IPS DF 4.7 (cell line): Measurements from ENCODE around the gene GLIS1.

Experiments
- DNase-seq: peaks from one replicate; pipeline ENCODE4 v3.0.0-alpha.2; 2013; ENCODE audit warnings: low spot score; ENCODE audit errors: extremely low read depth

GLIS1 gene

DNA sequence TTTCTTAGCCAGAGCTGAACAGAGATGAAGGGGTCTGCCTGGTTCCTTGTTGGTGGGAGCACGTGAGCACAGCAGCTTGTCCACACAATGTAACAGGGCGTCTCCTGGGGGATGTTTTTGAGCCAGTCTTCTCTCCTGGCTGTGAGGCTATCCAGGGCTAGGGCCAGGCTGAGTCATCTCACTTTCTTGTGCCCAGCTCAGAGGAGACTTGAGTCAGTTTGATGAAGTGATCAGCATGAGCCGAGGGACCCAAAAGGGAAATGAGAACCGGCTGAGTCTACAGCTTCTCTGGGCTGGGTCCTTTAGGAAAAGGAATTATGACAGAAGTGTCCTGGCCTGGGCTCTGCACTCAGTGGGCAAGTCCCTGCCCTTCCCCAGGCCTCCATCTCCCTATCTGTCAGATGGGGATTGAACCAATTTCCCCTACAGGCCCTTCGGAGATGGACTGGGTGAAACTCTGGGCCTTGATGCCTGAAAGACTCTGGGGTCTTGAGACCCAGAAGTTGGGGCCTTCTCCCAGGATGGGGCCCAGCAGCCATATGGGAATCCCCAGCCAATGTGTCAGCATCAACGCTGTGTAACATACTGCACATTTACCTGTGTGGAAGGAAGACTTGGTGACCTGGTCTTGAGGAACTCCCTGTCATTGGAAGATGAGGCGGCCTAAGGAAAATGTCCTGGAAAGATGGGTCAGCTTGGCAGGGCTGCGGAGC, 243.2 kb downstream of the GLIS1 start:
- no peak for DNase-seq

DNA sequence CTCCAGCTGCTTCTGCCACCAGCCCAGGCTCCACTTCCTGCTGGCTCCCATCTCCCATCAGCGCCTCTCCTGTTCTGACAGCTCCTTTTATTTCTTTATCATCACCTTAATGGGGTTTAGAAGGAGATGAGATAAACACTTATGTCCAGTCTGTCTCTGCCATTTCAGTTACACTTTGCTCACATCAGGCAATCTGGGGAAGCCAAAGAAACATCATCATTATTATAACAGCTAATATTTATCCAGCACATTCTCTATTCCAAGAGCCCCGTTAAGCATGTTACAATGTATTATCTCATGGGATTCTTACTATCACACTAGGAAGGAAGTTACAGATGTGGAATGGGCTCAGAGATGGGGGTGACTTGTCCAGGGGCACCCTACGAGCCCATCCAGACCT, 248.6 kb downstream of the GLIS1 start:
- no peak for DNase-seq

- DNase-seq, result no peak
Observed at GRCh38 chr1:53486395-53487026, 252.5 kb downstream of the GLIS1 start.

DNA sequence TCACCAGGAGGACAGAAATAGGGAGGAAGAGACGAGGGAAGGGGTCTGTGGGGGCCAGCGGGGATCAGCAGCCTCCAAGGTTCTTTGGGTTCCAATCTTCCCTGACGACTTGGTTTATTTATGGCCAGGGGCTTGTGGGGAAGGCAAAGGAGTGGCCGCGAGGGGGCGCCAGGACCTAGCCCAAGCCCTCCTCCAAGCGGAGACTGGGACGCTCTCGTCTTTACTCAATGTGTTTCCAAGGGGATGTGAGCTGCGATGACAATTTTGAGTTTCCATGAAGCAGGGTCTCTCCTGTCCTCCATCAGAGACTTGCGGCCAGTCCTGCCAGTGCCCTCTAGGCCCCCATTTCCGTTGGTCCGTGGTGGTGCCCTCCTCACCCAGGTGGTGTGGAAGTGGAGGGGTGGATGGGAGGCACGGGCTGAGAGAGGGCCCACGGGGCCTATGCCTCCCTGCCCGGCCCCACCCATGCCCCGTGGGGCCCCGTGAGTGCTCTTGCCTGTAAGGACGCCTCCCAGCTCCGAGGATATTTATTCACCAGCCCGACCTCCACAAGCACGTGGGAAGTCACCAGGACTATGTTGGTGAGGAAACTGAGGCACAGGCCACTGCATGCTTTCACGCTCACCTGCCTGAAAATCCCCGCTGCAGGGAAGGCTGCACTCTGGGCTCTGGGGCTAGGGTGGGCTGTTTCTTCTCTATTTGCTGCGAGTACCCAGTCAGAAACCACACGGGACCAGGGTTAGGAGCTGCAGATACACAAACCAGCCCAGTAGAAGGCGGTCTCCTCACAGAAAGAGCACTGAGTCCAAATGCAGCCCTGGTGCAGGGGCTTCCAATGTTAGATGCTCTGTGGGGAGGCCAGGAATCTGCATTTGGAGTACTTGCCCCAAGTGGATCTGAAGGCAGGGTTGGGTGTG, 253.2 kb downstream of the GLIS1 start:
- DNase-seq, result no peak

DNA sequence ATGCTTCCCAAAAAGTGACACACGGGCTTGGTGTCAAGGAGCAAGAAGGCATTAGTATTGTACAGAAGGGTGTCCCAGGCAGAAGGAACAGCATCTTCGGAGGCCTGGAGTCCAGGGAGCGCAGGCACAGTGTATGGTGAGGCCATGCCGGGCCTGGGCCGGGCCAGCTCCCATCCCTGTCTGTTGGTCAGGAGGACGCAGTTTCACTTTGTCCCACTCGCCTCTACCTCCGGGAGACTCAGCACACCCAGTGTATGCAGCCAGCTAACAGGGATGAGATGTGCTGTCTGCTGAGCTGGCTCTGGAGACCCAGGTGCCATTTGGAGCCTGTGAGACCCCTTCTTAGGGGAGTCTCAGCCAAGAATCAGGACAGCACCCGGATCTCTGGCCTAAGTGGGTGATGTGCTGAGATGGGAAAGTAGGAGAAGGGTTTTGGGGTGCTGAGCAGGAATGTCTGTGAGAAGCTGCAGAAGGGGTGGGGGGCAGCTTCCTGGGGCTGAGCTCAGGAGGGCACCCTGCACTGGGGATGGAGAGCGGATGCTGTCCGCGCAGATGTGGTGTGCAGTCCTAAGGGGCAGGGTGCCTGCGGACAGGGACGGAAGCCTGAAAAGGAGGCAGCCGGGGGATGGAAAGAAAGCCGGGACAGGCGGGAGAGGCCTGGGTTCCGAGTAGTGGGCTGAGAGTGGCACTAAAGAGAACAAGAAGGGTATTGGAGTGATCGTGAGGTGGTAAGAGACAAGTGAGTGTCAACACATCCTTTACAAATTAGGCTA, 254.1 kb downstream of the GLIS1 start:
- no peak for DNase-seq

- no peak for DNase-seq
Observed at GRCh38 chr1:53483656-53484055, 255.3 kb downstream of the GLIS1 start.

GRCh38 chr1:53483170-53483569, 255.8 kb downstream of the GLIS1 start:
- no peak for DNase-seq

DNA sequence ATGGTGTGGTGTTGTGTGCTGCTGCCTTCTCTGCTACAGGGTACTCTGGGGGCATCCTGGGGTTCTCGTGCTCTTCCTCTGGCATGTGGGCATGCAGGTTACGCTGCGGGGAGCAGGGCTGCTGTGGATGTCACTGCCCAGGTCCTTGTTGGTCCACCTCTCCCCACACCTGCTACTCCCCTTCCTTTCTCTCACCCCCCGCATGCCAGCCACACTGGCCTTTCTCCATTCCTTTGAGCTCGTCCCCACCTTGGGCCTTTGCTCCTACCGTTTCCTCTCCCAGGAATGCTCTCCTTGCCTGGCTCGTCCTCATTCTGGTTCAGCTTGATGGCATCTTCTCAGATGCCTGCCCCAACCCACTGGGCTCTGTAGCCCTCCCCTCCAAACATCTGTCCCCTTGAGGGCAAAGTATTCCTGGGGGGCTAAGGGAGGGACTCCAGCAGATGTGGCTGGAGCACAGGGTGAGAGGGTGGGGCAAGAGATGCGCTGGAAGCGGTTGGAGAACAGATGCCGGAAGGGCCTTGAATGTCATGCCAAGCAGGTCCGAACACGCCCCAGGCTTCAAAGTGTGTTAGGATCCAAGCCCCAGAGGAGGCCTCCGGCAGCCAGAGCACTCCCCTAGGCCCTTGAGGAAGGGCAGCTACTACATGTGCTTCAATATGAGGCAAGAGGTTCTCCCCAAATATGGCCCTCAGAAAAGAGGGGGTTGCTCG, 256.4 kb downstream of the GLIS1 start:
- no peak for DNase-seq

DNA sequence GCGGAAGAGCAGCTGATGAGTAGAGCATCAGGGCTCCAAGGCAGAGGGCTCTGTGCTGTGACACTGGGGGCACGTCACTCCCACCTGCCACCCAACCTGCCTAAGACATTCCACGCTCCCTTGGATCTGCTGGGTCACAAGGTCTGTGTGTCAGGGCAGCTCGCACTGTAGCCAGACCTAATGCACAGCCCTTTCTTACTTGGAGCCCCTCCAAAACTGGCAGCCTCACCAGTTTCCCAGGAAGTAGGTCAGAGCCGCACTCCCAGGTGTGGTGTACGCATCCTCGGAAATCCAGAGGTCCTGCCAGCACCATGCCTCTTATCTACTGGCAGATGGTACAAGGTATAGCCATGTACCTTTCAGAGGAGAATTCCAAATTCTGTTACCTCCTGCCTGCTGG, 257.5 kb downstream of the GLIS1 start:
- no peak for DNase-seq

- DNase-seq, result no peak
Observed at GRCh38 chr1:53480678-53481077, 258.3 kb downstream of the GLIS1 start.

GRCh38 chr1:53478502-53478818, 260.5 kb downstream of the GLIS1 start:
- DNase-seq, result no peak

DNA sequence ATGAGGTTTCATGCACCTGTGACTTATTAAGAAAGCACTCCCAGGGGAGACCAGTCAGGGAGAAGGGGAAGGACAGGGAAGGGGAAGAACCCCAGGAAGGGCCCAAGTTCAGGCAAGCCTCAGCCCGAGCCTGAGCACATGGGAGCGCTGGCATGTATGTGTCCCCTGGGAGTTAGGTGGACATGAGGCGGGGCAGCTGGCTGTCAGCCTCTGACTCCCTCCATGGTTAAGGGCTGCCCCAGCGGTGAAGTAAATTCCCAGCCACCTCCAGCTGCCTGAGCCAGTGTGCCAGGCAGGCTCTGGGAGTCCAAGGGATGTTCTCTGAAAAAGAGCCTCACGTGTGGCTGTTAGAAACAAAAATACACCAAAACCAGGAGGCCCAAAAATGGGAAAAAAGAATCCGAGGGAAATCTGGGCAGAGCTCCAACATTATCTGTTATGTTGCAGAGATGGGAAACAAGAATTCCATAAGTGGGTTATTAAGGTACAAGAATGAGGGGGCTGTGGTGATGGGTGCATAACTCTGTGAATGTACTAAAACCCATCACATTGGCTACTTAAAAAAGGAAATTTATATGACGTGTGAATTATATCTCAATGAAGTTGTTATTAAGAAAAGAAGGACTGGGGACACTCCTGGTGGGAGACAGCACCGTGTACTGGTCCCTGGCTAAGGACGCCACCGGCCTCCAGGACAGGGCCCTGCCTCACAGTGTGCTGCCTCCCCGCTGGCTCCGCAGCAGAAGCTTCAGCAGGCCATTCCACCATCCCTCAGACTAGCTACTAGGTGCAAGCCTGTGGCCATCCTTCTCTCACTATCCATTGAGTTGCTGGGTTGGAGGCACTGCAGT, 261.1 kb downstream of the GLIS1 start:
- DNase-seq, result no peak

- DNase-seq, result no peak
Observed at GRCh38 chr1:53476579-53476978, 262.4 kb downstream of the GLIS1 start.

GRCh38 chr1:53475664-53476063, 263.3 kb downstream of the GLIS1 start:
- DNase-seq, result no peak

DNA sequence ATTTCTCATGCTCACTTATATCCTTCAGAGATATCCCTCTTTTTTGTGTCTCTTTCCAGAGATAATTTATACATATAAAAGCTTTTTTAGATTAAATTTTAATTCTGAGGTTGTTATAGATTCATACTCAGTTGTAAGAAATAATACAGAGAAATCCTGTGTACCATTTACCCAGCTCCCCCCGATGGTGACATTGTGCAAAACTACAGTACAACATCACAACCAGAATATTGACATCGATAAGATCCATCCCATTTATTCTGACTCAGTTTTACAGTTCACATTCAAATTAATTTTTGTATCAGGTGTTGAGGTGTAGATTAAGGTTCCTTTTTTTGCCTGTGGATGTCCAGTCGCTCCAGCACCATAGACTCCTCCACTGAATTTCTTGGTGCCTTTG, 265.5 kb downstream of the GLIS1 start:
- no peak for DNase-seq

- DNase-seq, result no peak
Observed at GRCh38 chr1:53471000-53471399, 268.0 kb downstream of the GLIS1 start.

DNA sequence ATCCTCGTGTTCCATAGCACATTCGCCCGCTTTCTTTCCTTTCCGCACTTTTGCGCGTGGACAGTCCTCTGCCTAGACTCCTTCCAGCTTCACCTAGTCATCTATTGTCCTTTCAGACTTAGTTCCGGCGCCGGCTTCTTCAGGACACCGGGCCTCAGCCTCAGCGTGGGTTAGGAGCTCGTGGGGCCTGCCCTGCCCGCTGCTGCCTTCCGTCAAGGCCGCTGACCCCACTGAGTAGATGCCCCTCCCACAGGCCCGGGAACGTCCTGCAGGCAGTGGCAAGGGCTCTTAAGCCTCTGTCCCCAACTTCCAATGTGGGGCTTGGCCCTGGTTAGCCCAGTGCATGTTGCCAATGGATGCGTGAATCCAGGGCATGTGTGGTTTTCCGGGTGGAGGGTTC, 268.4 kb downstream of the GLIS1 start:
- DNase-seq, result no peak

GRCh38 chr1:53470155-53470554, 268.8 kb downstream of the GLIS1 start:
- DNase-seq, result no peak

GRCh38 chr1:53469373-53469772, 269.6 kb downstream of the GLIS1 start:
- DNase-seq, result no peak

GRCh38 chr1:53468374-53468773, 270.6 kb downstream of the GLIS1 start:
- no peak for DNase-seq
